Activated CD8-positive, alpha-beta memory T cell treated with anti-CD3 and anti-CD28 coated beads for 36 hours (primary cell): Measurements from ENCODE around the gene SERTM2. TPM values are rescaled to one million over a fixed set of nuclear protein-coding genes. Genes with fewer than 3 reads are reported as not detected.

ENCODE experiments used
- CTCF ChIA-PET: fragments of 350-600 bp; sonication (Branson Sonifier 250); formaldehyde crosslinking; loops from one replicate; lab custom pipeline; 2021; ENCODE audit warnings: antibody characterized with exemption; lab: Charles Lee
- POLR2A ChIA-PET: fragments of 350-600 bp; sonication (Branson Sonifier 250); formaldehyde crosslinking; loops from one replicate; lab custom pipeline; 2021; ENCODE audit warnings: antibody characterized with exemption; lab: Charles Lee
- total RNA-seq, 2 experiments: library from RNA; stranded (reverse); gene quantifications; one replicate each; pipeline ENCODE4 v1.2.3, GENCODE V29; 2021

The SERTM2 gene
- total RNA-seq: not detected

DNA sequence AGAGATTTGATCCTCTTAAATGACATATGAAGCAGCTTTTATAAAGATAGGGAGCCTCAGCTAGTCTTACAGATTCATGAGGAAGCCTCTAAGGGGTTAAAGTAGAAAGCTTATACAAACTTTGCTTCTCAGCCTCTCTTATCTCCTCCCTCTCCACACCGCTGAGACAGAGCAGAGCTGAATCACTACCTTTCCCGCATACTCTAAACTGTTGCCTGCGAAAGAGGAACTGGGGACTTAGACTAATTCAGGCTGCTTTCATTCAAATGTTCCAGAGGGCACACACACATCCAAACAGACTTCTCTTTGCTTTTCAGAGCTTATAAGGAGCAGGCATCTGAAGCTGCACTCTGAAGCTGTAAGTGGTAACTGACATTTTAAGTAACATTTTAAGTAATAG is at the start of gene SERTM2:
Gene SERTM2 (plus strand): TSS at position 169 of the 400 bp plus-strand sequence. CDS start 7,213 bp downstream, outside the sequence.
- CTCF ChIA-PET: no interaction called here
- POLR2A ChIA-PET: no interaction called here

DNA sequence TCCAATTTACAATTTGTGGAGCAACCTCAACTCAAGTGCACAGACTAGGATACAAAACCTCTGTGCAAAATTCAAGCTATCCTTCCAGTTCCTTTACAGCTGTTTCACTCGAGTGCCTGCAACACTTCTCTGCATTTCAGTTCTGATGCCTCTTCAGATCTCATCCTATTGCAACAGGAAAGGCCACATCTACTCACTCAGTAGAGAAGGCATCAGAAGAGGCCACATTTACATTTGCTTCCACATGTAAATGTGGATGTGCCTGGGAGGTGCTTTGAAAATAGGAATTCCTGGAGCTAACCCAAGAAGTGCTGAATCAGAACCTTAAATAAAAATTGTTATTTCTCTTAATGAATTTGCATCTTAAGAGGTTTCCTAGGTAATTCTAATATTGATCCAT is 45.8 kb upstream of the SERTM2 start:
- POLR2A ChIA-PET: no interaction called here

DNA sequence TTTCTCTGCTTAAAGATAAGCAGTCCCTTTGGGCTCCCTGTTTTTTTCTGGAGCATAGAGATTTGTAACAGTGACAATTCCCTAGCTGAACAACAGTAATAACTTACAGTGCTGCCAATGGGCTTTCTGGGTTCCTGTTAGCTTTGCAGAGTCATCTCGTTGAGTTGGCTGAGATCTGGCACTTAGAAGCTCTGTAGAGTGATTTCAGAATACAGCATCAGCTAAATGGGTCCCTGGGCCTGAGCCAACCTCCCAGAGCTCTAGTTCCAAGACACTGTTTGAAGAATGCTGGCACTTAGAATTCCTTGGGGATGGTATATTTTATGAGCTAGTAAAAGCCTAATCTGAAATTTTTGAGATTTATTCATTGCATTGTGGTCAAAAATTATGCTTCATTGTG is 43.5 kb upstream of the SERTM2 start:
- ChIA-PET POLR2A (no interaction called here), CTCF (no interaction called here)

More for the DNA sequence above, 45.8 kb upstream of the SERTM2 start:
- CTCF ChIA-PET: no interaction called here

DNA sequence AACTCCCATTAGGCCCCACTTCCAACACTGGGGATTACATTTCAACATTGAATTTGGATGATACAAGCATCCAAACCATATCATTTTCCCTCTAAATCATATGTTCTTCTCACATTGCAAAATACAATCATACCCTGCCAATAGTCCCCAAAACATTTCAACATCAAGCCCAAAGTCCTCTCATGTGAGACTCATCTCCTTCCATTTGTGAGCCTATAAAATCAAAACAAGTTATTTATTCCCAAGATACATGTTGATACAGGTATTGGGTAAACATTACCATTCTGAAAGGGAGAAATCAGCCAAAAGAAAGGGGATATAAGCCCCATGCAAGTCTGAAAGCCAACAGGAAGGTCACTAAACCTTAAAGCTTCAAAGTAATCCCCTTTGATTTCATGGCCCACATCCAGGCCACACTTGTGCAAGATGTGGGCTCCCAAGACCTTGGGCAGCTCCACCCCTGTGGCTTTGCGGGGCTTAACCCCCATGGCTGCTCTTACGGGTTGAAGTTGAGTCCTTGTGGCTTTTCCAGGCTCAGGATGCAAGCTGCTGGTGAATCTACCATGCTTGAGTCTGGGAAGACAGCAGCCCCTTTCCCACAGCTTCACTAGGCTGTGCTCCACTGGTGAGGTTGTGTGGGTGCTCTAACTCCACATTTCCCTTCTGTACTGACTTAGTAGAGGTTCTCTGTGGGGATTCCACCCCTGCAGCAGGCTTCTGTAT is 40.6 kb upstream of the SERTM2 start:
- ChIA-PET CTCF (no interaction called here), POLR2A (no interaction called here)

DNA sequence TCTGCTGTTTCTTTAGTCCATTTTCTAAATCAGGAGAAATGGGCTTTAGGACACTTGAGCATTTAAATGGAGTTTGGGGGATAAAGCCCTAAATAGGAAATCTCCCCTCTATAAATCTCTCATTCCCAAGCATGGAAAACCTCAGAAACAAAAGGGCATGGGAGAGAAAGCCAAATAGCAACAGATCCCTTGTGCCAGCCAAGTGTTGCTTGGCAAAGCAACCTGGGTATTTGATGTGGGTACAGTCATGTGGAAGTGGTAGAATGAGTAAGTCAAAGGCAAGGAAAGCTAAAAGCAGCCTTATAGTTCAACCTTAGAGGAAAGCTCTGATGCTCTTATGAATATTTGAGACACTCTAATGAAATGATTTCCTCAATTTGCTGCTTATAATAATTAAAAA is 29.5 kb upstream of the SERTM2 start:
- ChIA-PET CTCF (no interaction called here), POLR2A (no interaction called here)

DNA sequence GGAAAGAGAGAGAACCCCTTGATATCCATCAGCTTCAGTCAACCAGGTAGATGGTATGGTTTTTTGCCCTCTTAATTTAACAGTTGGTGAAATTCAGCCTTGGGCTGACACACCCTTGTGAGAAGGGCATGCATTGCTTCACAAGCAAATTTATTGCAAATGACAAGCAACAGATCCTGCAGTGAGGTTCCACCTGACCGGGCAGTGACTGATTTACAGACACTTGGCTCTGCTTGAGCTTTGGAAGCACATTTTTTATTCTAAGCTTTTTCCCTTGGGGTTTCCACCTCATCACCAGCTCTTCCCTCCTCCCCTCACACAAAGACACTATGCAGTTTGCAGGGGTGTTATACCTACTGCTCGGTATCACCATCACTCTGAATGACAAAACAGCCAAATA is 28.3 kb upstream of the SERTM2 start:
- ChIA-PET CTCF (no interaction called here), POLR2A (no interaction called here)

DNA sequence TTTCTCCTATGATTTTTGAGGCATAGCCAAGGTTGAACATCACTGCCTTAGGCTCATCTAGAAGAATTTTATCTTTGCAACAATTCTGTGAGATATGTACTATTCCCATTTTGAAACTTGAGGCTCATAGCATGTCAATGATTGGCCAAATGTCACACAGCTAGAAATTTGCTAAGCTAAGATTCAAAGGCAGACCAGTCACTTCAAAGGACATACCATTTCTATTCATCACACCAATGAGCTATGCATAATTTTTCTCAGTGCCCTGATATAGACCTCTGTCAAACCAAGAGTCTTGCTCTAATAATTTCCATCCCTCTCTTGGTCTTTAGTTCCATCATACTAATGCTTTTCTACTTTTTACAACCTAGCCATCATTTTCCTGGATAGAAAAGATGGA is 27.6 kb upstream of the SERTM2 start:
- POLR2A ChIA-PET: no interaction called here
- CTCF ChIA-PET: no interaction called here

DNA sequence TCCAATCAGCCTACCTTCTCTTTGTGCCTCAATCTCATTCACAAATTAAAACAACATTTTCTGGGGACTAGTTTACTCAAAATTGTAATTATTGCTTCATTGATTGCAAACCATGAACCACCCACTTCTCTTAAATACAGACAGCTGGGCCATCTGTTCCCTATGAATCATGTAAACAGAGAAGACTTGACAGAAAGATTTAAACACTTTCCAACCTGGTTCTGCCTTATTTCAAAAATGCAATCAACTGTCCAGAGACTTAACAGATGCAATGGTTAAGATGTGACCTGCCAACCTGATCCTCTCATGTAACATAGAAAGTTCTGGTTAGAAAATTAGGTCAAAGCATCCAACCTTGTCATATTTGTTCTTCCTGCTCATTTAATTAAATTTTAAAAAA is 20.8 kb upstream of the SERTM2 start:
- POLR2A ChIA-PET: no interaction called here
- CTCF ChIA-PET: no interaction called here

DNA sequence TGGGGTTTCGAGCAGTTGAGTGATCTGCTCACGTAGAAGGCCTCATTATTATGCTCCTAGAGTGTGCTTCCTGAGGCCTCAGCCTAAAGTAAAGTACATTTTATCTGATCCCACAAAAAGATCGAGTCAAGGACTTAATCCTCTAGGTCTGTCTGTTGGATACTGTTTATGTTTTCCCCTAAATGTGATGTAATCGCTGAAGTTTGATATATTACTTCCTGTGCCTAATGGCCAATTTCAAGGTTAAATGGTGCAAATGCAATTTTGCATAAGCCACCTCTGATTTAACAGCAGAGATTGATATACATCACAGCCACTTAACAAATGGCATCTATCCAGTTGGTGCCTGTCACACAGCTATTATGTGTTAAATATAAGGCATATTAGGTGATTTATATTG is 19.4 kb upstream of the SERTM2 start:
- CTCF ChIA-PET: no interaction called here
- POLR2A ChIA-PET: no interaction called here

DNA sequence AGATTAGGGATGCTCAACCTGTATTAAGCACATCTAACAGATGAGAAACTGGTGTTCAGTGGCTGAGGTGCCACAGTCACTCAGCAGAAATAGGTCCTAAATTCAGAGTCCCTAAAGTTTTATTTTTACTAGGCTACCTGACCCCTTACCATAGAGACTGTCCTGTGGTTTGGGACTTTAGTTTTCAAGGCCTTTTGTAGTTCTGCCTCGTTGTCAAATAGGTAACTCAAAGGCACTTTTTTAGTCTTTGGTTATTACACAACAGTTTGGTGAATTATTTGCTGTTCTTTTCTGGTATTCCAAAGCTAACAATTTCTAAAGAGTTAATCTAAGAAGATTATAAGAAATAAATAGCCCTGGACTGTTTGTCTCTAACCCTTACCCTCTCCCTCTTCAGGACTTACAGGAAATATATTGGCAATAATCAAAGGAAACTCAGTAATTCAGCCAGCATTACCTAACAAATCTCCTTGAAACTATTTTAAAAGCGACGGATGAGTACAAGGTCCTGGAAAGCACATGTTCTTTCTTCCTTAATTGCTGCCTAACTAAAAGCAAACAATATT is 12.8 kb upstream of the SERTM2 start:
- ChIA-PET CTCF (no interaction called here), POLR2A (no interaction called here)

DNA sequence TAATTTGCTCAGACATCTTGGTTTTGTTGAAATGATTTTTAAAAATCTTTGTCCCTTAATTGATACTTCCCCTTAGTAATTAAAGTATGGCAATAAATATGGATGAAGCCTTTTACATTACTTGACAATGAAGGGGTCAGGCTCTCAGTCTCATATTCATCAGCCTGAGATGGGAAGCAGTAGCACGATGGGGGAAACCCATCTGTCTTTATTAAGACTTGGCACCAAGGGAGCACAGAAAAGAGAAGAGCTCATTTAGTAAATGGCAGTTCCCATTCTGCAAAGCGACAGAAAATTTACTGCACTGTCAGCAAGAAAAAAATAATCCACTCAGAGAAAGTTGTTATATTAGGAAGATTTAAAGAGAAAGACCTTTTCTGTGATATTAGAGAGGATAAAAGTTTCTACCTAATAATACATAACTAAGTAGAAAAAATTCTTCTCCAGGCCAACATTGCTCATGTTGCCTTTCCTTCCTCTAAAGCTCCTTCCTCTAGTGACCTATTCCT is 7.9 kb upstream of the SERTM2 start:
- ChIA-PET POLR2A (no interaction called here), CTCF (no interaction called here)

DNA sequence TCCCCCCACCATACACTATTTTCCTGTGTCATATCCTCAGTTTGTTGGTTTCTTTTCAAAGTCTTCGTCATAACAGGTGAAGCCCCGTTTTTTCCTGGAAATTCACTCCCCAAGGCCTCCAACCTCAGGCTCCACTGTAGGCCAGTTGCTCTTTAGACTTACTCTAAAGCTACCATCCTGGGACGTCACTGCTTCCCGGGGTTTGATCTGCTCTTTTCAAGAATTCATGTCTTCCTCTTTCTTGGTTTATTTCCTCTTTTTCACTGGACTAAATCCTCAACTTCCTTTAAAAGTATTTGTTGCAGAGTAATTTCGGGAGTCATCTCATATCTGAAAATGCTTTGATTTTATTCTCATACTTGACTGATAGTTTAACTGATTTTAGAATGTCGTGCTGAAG is 6.5 kb upstream of the SERTM2 start:
- POLR2A ChIA-PET: no interaction called here
- CTCF ChIA-PET: no interaction called here

DNA sequence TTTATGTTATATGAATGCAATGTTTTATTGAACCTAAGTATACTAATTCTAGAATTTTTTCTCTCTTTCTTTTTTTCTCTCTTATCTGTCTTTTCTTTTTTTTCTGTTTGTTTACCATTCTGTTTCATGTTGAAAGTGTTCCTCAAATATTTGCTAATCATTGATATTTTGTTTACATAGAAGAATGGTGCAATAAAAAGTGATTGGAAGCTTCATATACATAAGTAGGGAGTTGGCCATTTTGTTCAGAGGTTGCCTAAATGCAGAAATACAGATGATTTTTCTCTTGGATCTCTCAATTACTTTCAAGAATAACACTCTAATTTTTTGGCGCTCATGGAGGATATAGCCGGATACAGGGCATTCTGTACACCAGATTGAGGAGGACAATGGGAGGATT is 5.7 kb upstream of the SERTM2 start:
- ChIA-PET POLR2A (no interaction called here), CTCF (no interaction called here)

DNA sequence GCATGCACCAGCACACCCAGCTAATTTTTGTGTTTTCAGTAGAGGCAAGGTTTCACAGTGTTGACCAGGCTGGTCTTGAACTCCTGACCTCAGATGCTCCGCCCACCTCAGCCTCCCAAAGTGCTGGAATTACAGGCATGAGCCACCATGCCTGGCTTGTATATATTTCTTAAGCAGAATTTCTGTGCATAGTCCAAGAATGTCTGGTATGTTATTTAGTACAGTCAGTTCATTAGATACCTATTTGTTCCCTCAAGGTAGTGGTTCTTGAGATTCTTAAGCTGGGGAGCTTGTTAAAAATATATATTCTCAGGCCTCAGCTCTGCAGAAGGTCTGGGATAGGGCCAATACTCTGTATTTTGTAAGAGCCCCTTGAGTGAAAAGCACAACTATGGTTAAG is 4.6 kb upstream of the SERTM2 start:
- POLR2A ChIA-PET: no interaction called here
- CTCF ChIA-PET: no interaction called here

DNA sequence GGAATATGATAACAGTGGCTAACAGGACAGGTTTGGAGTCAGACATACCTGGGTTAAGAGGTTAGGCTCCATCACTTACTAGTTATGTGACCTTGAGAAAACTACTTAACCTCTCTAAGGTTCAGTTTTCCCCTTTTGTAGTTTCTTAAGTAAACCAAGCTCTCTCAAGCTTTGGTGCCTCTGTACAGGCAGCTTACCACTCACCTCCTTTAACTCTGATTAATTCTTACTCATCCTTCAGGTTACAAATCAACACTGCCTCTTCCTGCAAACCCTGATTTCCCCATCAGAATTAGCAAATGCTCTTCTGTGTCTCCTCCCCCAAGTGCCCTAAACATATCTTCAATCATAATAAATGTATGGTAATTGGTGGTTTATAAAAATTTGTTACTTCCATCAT is 3.5 kb upstream of the SERTM2 start:
- ChIA-PET POLR2A (no interaction called here), CTCF (no interaction called here)

DNA sequence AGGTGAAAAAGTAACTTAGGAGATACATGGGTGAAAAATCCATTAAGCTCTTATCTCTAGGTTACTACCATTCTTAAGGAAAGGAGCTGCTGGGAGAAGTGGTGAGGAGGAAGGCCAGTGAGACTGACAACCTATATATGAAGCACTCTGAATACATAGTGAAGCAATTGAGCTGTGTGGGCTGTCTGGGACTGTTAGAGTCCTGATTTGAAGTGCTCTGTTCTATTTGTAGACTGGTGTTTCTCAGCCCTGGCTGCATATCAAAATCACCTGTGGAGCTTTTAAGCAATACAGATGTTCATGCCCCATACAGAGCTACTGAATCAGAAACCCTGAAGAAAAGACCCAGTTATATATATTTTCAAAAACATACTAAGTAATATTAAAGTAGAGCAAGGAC is 3.9 kb downstream of the SERTM2 start:
- POLR2A ChIA-PET: no interaction called here
- CTCF ChIA-PET: no interaction called here

DNA sequence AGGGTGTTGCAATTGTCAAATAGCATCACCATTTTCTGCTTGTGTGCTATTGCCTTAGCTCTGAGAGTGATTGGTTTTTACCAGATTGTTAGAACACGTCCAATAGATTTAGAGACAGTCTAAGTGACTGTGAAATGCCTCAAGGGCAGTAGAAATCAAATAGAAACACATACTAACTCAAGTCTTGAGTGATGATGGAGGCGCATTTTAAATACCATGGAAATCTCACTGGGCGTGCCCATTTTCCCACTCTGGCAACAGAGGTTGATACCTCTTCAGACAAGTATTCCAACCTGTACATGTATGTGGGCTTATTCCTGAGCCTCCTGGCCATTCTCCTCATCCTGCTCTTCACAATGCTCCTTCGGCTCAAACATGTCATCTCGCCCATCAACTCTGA is 7.2 kb downstream of the SERTM2 start:
- POLR2A ChIA-PET: no interaction called here
- CTCF ChIA-PET: no interaction called here

DNA sequence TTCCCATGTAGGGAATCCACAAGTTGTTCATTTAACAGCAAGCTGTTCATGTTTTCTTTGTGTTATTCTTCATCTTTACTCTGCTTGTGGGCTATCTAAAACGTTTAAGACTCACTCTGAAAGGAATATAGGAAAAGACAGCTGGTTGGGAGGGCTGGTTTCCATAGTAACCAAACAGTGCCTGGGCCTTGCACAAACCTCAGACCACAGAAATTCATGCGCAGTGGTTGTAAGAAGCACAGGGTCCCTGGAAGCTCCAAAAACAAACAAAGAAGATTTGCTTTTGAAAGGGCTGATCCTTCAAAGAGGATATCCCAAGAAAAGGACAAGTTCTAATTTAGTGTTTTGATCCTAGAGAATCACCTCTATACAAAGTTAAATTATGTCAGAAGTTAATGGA is 7.8 kb downstream of the SERTM2 start:
- POLR2A ChIA-PET: no interaction called here
- CTCF ChIA-PET: no interaction called here

DNA sequence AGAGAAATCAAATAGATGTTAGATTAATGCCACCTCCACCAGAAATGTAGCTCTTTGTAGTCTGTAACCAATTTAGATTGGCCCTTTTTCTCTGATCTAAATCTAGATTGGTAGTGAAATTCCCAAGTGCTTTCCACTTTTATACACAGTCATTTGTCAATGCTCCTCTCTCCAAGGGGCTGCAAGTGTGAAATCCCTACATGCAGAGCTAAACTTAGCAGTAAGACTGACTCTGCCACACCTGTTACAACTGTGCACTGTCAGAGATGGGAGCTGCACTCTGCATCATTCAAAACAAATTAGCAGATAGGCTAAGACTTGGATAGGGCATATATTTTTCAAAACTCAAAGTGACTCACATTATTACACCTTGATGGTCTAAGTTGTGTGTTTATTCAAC is 9.1 kb downstream of the SERTM2 start:
- CTCF ChIA-PET: no interaction called here

DNA sequence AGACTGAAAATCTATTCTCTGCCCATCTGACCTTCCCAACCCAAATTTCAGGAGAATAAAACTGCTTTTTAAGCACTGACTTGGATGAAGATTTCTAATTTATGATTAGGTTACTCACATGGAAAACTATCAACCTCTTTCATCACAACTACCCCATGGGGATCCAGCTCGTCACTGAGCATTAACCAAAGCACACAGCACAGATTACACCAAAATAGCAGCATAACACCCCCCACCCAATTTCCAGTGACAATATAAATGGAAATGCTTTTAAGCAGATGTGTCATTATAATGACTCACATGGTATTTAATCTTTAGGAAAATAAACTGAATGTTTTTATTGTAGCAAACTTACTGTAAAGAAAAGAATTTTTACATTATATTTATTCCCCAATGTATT is 9.7 kb downstream of the SERTM2 start:
- ChIA-PET CTCF (no interaction called here), POLR2A (no interaction called here)

More for the DNA sequence above, 9.1 kb downstream of the SERTM2 start:
- POLR2A ChIA-PET: no interaction called here

DNA sequence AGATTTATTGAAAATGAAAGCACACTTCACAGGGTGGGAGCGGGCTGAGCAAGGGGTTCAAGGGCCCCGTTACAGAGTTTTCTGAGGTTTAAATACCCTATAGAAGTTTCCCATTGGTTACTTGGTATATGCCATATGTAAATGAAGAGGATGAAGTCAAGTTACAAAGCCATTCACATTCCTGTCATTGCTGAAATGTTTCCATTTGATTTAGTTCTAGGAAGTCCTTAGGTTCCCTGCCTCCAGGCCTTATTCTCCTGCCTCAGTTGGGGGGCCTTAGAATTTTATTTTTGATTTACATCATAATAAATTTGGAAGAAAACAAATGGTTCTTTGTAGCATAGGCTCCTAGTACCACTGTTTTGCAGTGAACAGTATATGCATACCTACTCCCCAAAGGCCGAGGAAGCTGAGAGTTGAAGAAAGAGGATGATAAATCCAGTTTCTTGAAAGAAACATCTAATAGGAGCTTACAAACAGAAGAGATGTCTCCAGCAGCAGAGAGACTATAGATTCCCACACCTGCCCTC is 31.8 kb downstream of the SERTM2 start:
- ChIA-PET POLR2A (interaction anchor here (0.6 kb wide), 1 partner anchor 1506 kb away, joined by 4 read pairs; no protein-coding TSS in a partner anchor), CTCF (no interaction called here)
